ENCODE results near the gene SBNO2. TPM values are rescaled to one million over a fixed set of nuclear protein-coding genes. Genes with fewer than 3 reads are reported as not detected.
A peak's percentile ranks its signal among the peaks of the same experiment; 100 is the strongest.

SBNO2 gene
- total RNA-seq, 1 experiment from 2014 or later, result 46.3 TPM

DNA sequence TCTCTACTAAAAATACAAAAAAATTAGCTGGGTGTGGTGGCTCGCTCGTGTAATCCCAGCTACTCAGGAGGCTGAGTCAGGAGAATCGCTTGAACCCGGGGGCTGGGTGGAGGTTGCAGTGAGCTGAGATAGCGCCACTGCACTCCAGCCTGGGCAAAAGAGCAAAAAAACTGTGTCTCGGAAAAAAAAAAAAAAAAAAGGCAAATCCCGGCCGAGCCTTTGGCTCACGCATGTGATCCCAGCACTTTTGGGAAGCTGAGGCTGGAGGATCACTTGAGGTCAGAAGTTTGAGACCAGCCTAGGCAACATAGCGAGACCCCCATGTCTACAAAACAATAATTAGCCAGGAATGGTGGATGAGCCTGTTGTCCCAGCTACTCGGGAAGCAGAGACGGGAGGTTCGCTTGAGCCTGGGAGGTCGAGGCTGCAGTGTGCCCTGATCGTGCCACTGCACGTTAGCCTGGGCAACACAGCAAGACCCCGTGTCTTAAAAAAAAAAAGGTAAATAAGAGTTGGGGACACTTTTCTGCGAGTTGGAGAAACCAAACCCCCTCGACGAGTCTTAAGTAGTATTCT is 70.8 kb downstream of the SBNO2 start:
- peaks cover 8 to 19% of the 10 kb centered on the region in 2 experiments for H3K4me1 Mint-ChIP-seq
- Histone ChIP-seq H4K5ac (ENCODE audit: insufficient read length, low read depth, low read length) (no peak overlapping the region), H3K4me2 (ENCODE audit: insufficient read depth, insufficient read length, low read length) (no peak overlapping the region), H2BK5ac (ENCODE audit: insufficient read length, low read length) (no peak overlapping the region), H3K9ac (ENCODE audit: extremely low read depth, insufficient read length, low read length) (no peak overlapping the region), H3K79me2 (ENCODE audit: insufficient read depth, low read length) (no peaks in the 10 kb centered on the region; the same call in 1 of the 2 replicates), H2BK12ac (ENCODE audit: insufficient read length, low read depth, low read length) (no peak overlapping the region), H3K18ac (ENCODE audit: insufficient read length, low read depth, low read length) (no peak overlapping the region), H4K91ac (ENCODE audit: insufficient read length, low read depth, low read length) (no peak overlapping the region), H4K8ac (replicated peaks; ENCODE audit: insufficient read length, low read depth, low read length) (no peak overlapping the region), H3T11ph (ENCODE audit: low read length) (no peak overlapping the region), H2BK120ac (ENCODE audit: low read depth, low read length, poor library complexity, severe bottlenecking) (no peak overlapping the region), H3K23me2 (ENCODE audit: insufficient read length, low read depth, low read length, poor library complexity, severe bottlenecking) (no peaks in the 10 kb centered on the region), H3K4ac (ENCODE audit: low read depth, low read length) (no peak overlapping the region), H3K56ac (ENCODE audit: insufficient read length, low read depth, low read length) (no peak overlapping the region), H3K27ac (ENCODE audit: insufficient read length, low read depth, low read length) (no peak overlapping the region), H2AFZ (ENCODE audit: low read length) (no peak overlapping the region), H4K20me1 (ENCODE audit: control insufficient read depth, insufficient read depth, insufficient read length) (no peaks in the 10 kb centered on the region), H2BK20ac (ENCODE audit: low read depth, low read length, poor library complexity, severe bottlenecking) (no peak overlapping the region), H2AK5ac (ENCODE audit: insufficient read length, low read length) (no peak overlapping the region), H2BK15ac (ENCODE audit: low read depth, low read length) (no peak overlapping the region), H3K9me3 (ENCODE audit: control insufficient read depth, low read depth, low read length) (no peaks in the 10 kb centered on the region), H3K4me1 (ENCODE audit: insufficient read depth, low read length) (0 out of 2 replicates have a peak, but pooled peaks cover 2% of the 10 kb centered on the region), H3K79me1 (ENCODE audit: insufficient read depth, low read depth, low read length, poor library complexity, severe bottlenecking) (no peaks in the 10 kb centered on the region), H3K14ac (ENCODE audit: insufficient read depth, low read length) (no peak overlapping the region), H3K23ac (ENCODE audit: insufficient read length, low read depth, low read length) (no peak overlapping the region), H3K27me3 (ENCODE audit: insufficient read depth, low read length) (no peaks in the 10 kb centered on the region)
- peaks cover 0 to 16% (median 7%) of the 10 kb centered on the region in 3 experiments; a peak in 4 of 7 replicates for H3K36me3 Mint-ChIP-seq (ENCODE audit: insufficient read depth in 1 of 3, low read depth in 3 of 3)
- H3K27me3 Mint-ChIP-seq (ENCODE audit: low read depth), result no peaks in the 10 kb centered on the region; the same call in 1 of the 2 replicates
- H3K27ac Mint-ChIP-seq, result peak overlapping the region in 1 of 3 experiments; percentile 73; a peak in 1 of 7 replicates
- TF ChIP-seq CTCF (conservative IDR thresholded peaks at IDR 0.05), result no peak
- H3K4me3 Mint-ChIP-seq, result peak overlapping the region; percentile 45 to 69; a peak in 4 of 5 replicates
- no CpG with 5 or more reads among the region's 20 CpGs for WGBS (ENCODE audit: extremely low coverage, insufficient read length, low lambda C conversion rate)
- H3K9me3 Mint-ChIP-seq, result peaks cover 0 to 3% of the 10 kb centered on the region in 2 experiments; a peak in 1 of 5 replicates
- no peak for DNase-seq
